BLaER1 (cell line): ENCODE data around the gene PCNT.

Source experiments
- H3K27ac ChIP-seq: shearing (Covaris generic); formaldehyde crosslinking; 2 replicates; pipeline ENCODE4 v1.8.1; 2022
- H3K27me3 ChIP-seq: shearing (Covaris generic); formaldehyde crosslinking; 2 replicates; pipeline ENCODE4 v1.8.1; 2022
- H3K36me3 ChIP-seq: shearing (Covaris generic); formaldehyde crosslinking; 2 replicates; pipeline ENCODE4 v1.8.1; 2022
- H3K4me1 ChIP-seq: shearing (Covaris generic); formaldehyde crosslinking; 2 replicates; pipeline ENCODE4 v1.8.1; 2022
- H3K4me2 ChIP-seq: shearing (Covaris generic); formaldehyde crosslinking; 2 replicates; pipeline ENCODE4 v1.8.1; 2022
- H3K4me3 ChIP-seq: shearing (Covaris generic); formaldehyde crosslinking; 2 replicates; pipeline ENCODE4 v1.8.1; 2022
- H3K9ac ChIP-seq: shearing (Covaris generic); formaldehyde crosslinking; 2 replicates; pipeline ENCODE4 v1.8.1; 2022
- H3K9me3 ChIP-seq: shearing (Covaris generic); formaldehyde crosslinking; 2 replicates; pipeline ENCODE4 v1.8.1; 2022
- H4K20me1 ChIP-seq: shearing (Covaris generic); formaldehyde crosslinking; 2 replicates; pipeline ENCODE4 v1.8.1; 2022
- Cebpa-rat ChIP-seq: shearing (Covaris generic); IDR thresholded peaks from 2 replicates; pipeline ENCODE4 v1.8.1; 2022

Gene PCNT

GRCh38 chr21:46328151-46328550, 4.2 kb downstream of the PCNT start:
- H3K27ac ChIP-seq = no peak overlapping the region
- peaks cover 64% of the 10 kb centered on the region for H3K36me3 ChIP-seq
- H3K4me3 ChIP-seq = no peak overlapping the region
- no peaks in the 10 kb centered on the region for H3K27me3 ChIP-seq
- peaks cover 19% of the 10 kb centered on the region for H4K20me1 ChIP-seq
- H3K4me1 ChIP-seq = peaks cover 13% of the 10 kb centered on the region
- no peak for TF ChIP-seq Cebpa-rat
- no peak overlapping the region for H3K9ac ChIP-seq
- no peak overlapping the region for H3K4me2 ChIP-seq
- no peaks in the 10 kb centered on the region for H3K9me3 ChIP-seq

GRCh38 chr21:46329796-46330195, 5.8 kb downstream of the PCNT start:
- no peak for TF ChIP-seq Cebpa-rat
- H4K20me1 ChIP-seq = peaks cover 23% of the 10 kb centered on the region
- H3K4me2 ChIP-seq = no peak overlapping the region
- H3K27me3 ChIP-seq = no peaks in the 10 kb centered on the region
- no peak overlapping the region for H3K27ac ChIP-seq
- no peak overlapping the region for H3K9ac ChIP-seq
- peaks cover 13% of the 10 kb centered on the region for H3K4me1 ChIP-seq
- no peaks in the 10 kb centered on the region for H3K9me3 ChIP-seq
- no peak overlapping the region for H3K4me3 ChIP-seq
- H3K36me3 ChIP-seq = peaks cover 78% of the 10 kb centered on the region

GRCh38 chr21:46334351-46335140, 10.6 kb downstream of the PCNT start:
- Histone ChIP-seq H3K9ac (no peak overlapping the region), H3K4me3 (no peak overlapping the region), H3K36me3 (peaks cover 95% of the 10 kb centered on the region), H3K9me3 (peaks cover 7% of the 10 kb centered on the region), H4K20me1 (0 out of 2 replicates have a peak, but pooled peaks cover 12% of the 10 kb centered on the region), H3K27ac (no peak overlapping the region), H3K4me1 (no peaks in the 10 kb centered on the region), H3K4me2 (no peak overlapping the region), H3K27me3 (no peaks in the 10 kb centered on the region)
- no peak for TF ChIP-seq Cebpa-rat

- H3K4me1 ChIP-seq = no peaks in the 10 kb centered on the region
- H3K4me2 ChIP-seq = no peak overlapping the region
- H4K20me1 ChIP-seq = 0 out of 2 replicates have a peak, but pooled peaks cover 12% of the 10 kb centered on the region
- H3K4me3 ChIP-seq = no peak overlapping the region
- no peak for TF ChIP-seq Cebpa-rat
- H3K9ac ChIP-seq = no peak overlapping the region
- peaks cover 94% of the 10 kb centered on the region for H3K36me3 ChIP-seq
- peaks cover 14% of the 10 kb centered on the region for H3K9me3 ChIP-seq
- no peaks in the 10 kb centered on the region for H3K27me3 ChIP-seq
- no peak overlapping the region for H3K27ac ChIP-seq
Measured at GRCh38 chr21:46336603-46337002, 12.6 kb downstream of the PCNT start.

- Histone ChIP-seq H3K36me3 (peaks cover 90% of the 10 kb centered on the region), H3K4me2 (no peak overlapping the region)
Measured at GRCh38 chr21:46340998-46341397, 17.0 kb downstream of the PCNT start.

GRCh38 chr21:46344219-46344915, 20.4 kb downstream of the PCNT start:
- TF ChIP-seq Cebpa-rat = no peak
- H3K27ac ChIP-seq = no peak overlapping the region
- H3K4me3 ChIP-seq = no peak overlapping the region
- H3K4me2 ChIP-seq = no peak overlapping the region
- H3K9ac ChIP-seq = no peak overlapping the region
- no peaks in the 10 kb centered on the region for H3K27me3 ChIP-seq
- H3K9me3 ChIP-seq = peaks cover 9% of the 10 kb centered on the region
- H3K36me3 ChIP-seq = peaks cover 90% of the 10 kb centered on the region
- no peaks in the 10 kb centered on the region for H3K4me1 ChIP-seq
- H4K20me1 ChIP-seq = peaks cover 8% of the 10 kb centered on the region; the same call in 1 of the 2 replicates

More at GRCh38 chr21:46340998-46341397, 17.0 kb downstream of the PCNT start:
- Histone ChIP-seq H3K4me3 (no peak overlapping the region), H3K27ac (no peak overlapping the region), H4K20me1 (peaks cover 8% of the 10 kb centered on the region; the same call in 1 of the 2 replicates), H3K9me3 (peaks cover 14% of the 10 kb centered on the region), H3K27me3 (no peaks in the 10 kb centered on the region), H3K4me1 (no peaks in the 10 kb centered on the region), H3K9ac (no peak overlapping the region)
- TF ChIP-seq Cebpa-rat = no peak

GRCh38 chr21:46345861-46346260, 21.9 kb downstream of the PCNT start:
- H3K4me1 ChIP-seq = no peaks in the 10 kb centered on the region
- no peaks in the 10 kb centered on the region for H3K27me3 ChIP-seq
- H3K27ac ChIP-seq = no peak overlapping the region
- H3K9me3 ChIP-seq = no peaks in the 10 kb centered on the region
- H3K4me3 ChIP-seq = no peak overlapping the region
- H3K9ac ChIP-seq = no peak overlapping the region
- H3K36me3 ChIP-seq = peaks cover 91% of the 10 kb centered on the region
- H3K4me2 ChIP-seq = no peak overlapping the region
- peaks cover 8% of the 10 kb centered on the region; the same call in 1 of the 2 replicates for H4K20me1 ChIP-seq
- no peak for TF ChIP-seq Cebpa-rat

GRCh38 chr21:46346296-46347202, 22.6 kb downstream of the PCNT start:
- Histone ChIP-seq H3K9ac (no peak overlapping the region), H3K4me3 (no peak overlapping the region), H3K36me3 (peaks cover 91% of the 10 kb centered on the region), H3K4me1 (no peaks in the 10 kb centered on the region), H3K9me3 (no peaks in the 10 kb centered on the region), H3K4me2 (no peak overlapping the region), H4K20me1 (peaks cover 9% of the 10 kb centered on the region; the same call in 1 of the 2 replicates), H3K27me3 (no peaks in the 10 kb centered on the region), H3K27ac (no peak overlapping the region)
- no peak for TF ChIP-seq Cebpa-rat

- no peaks in the 10 kb centered on the region for H3K4me1 ChIP-seq
- no peaks in the 10 kb centered on the region for H3K9me3 ChIP-seq
- H3K27ac ChIP-seq = no peak overlapping the region
- H3K9ac ChIP-seq = no peak overlapping the region
- no peak for TF ChIP-seq Cebpa-rat
- no peak overlapping the region for H3K4me3 ChIP-seq
- no peak overlapping the region for H3K4me2 ChIP-seq
- peaks cover 15% of the 10 kb centered on the region; the same call in 1 of the 2 replicates for H4K20me1 ChIP-seq
- peaks cover 91% of the 10 kb centered on the region for H3K36me3 ChIP-seq
- H3K27me3 ChIP-seq = no peaks in the 10 kb centered on the region
Measured at GRCh38 chr21:46347203-46347550, 23.2 kb downstream of the PCNT start.
